Stimulated activated naive CD8-positive, alpha-beta T cell treated with anti-CD3 and anti-CD28 coated beads, Interleukin-15, amount 100 ng/mL, for 72 hours (primary cell): ENCODE measurements around the gene SCAMP2.

Experiments
- ATAC-seq: fragments of 150-1000 bp; cut with Tn5 transposase; 2 replicates; pipeline ENCODE4 v1.10.0; 2021; ENCODE audit warnings: mild to moderate bottlenecking, moderate library complexity
- DNase-seq, 2 donors: peaks; one replicate each; pipeline ENCODE4 v3.0.0; 2021 to 2022
- H3K27ac Mint-ChIP-seq, 2 donors: one replicate each; pipeline ENCODE4 v1.8.0; 2022; ENCODE audit warnings: mild to moderate bottlenecking in 2 of 2, mixed read lengths in 2 of 2, moderate library complexity in 2 of 2
- H3K27me3 Mint-ChIP-seq: one replicate; pipeline ENCODE4 v1.8.0; 2022; ENCODE audit warnings: mixed read lengths
- H3K4me1 Mint-ChIP-seq: one replicate; pipeline ENCODE4 v1.8.0; 2022; ENCODE audit warnings: mild to moderate bottlenecking, mixed read lengths
- H3K4me3 Mint-ChIP-seq, 2 donors: one replicate each; pipeline ENCODE4 v1.8.0; 2022; ENCODE audit warnings: mild to moderate bottlenecking in 2 of 2, mixed read lengths in 2 of 2, moderate library complexity in 1 of 2
- H3K9me3 Mint-ChIP-seq, 2 donors: one replicate each; pipeline ENCODE4 v1.8.0; 2022; ENCODE audit warnings: mixed read lengths in 2 of 2

Gene SCAMP2

DNA sequence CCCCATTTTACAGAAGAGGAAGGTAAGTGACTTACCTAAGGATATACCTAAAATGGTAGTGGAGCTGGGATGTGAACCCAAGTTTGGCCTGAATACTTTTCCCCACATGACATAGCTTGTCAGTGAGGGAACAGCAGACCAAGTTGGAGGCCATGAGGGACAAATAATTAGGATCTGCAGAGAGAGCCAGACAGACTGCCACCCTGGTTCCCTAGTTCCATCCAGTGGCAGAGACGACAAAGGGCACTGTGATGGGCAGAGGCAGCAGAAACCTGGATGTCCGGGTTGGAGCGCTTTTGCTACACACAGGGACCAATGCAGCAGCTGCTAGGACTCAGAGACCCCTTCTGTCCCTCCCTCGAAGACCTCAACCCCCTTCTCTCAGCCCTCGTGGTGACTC is 45.6 kb downstream of the SCAMP2 start:
- H3K27ac Mint-ChIP-seq: no peak overlapping the region
- no peaks in the 10 kb centered on the region for H3K9me3 Mint-ChIP-seq
- no peak for DNase-seq
- peaks cover 7% of the 10 kb centered on the region for H3K4me1 Mint-ChIP-seq
- no peak for ATAC-seq
- H3K27me3 Mint-ChIP-seq: peaks cover 76% of the 10 kb centered on the region
- H3K4me3 Mint-ChIP-seq: no peak overlapping the region

DNA sequence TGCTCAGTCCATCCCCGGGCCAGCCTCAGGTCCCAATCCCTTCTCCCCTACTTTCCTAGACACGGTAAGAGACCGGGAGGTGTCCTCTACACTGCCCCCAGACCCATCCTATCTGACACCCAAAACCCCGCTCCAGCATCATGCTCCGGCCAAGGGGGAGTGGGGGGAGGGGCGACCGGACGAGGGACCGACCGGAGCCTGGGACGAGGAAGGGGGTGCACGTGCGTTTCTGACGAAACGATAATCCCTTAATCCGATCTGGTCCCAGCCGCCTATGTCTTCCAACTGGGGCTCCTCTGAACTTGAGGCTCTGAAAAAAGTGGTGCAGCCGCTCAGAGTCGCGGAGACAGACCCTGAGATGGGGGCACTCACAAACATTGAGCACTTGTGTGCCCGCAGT is 46.2 kb downstream of the SCAMP2 start:
- no peak overlapping the region for H3K27ac Mint-ChIP-seq
- peaks cover 76% of the 10 kb centered on the region for H3K27me3 Mint-ChIP-seq
- no peak overlapping the region for H3K4me3 Mint-ChIP-seq
- no peaks in the 10 kb centered on the region for H3K9me3 Mint-ChIP-seq
- ATAC-seq (no peak), DNase-seq (no peak)
- peaks cover 7% of the 10 kb centered on the region for H3K4me1 Mint-ChIP-seq

DNA sequence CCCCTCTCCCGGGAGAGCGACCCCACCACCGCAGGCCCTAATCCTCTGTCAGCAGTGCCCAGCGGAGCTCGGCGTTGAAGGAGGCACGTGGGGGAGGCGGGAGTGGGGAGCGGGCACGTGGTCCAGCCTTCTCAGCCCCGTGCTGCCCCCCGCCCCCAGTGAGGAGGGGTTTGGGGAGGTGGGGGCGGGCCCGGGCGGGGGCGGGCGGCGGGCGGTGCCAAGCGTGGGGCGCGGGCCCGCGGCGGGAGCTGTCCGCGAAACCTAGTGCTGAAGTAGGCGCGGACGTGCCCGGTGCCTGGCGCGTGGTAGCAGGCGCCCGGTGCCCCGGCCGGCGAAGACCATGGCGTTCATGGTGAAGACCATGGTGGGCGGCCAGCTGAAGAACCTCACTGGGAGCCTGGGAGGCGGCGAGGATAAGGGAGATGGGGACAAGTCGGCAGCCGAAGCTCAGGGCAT is 46.8 kb downstream of the SCAMP2 start, which contains the start of gene CPLX3:
Gene CPLX3 (plus strand): TSS at position 264 of the 456 bp plus-strand sequence. CDS start 77 bp downstream, at position 341.
- no peak within 1 kb of the TSS for H3K4me3 Mint-ChIP-seq

DNA sequence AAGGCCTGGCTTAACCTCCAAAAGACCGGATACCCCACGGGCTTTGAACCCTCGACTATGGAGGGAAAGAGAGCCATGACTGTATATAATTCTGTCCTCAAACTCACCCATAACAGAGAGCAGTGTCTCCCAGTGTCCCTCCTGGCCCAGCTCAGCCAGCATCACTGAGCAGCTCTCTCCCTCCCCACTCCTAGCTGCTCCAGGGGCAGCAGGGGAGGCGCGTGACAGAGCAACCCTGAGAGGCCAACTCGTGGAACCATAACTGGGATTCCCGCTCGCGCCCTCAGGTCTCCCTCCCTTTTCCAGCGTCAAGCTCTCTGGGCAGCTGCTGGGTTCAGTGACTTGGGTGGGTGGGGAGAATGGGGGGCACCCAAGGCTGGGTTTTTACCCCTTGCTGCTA is 47.3 kb downstream of the SCAMP2 start:
- H3K27me3 Mint-ChIP-seq: peaks cover 73% of the 10 kb centered on the region
- H3K27ac Mint-ChIP-seq: no peak overlapping the region
- H3K4me1 Mint-ChIP-seq: peaks cover 7% of the 10 kb centered on the region
- H3K4me3 Mint-ChIP-seq: no peak overlapping the region
- ATAC-seq (no peak), DNase-seq (no peak)
- no peaks in the 10 kb centered on the region for H3K9me3 Mint-ChIP-seq

More for the DNA sequence above, 46.8 kb downstream of the SCAMP2 start, which contains the start of gene CPLX3:
- H3K27ac Mint-ChIP-seq: no peak within 1 kb of the TSS
- no peaks in the 10 kb centered on the region for H3K9me3 Mint-ChIP-seq
- H3K4me1 Mint-ChIP-seq: peaks cover 7% of the 10 kb centered on the region
- peaks cover 76% of the 10 kb centered on the region for H3K27me3 Mint-ChIP-seq
- ATAC-seq: peak; percentile 50
- peak in 1 of 2 donors; percentile 29 for DNase-seq

DNA sequence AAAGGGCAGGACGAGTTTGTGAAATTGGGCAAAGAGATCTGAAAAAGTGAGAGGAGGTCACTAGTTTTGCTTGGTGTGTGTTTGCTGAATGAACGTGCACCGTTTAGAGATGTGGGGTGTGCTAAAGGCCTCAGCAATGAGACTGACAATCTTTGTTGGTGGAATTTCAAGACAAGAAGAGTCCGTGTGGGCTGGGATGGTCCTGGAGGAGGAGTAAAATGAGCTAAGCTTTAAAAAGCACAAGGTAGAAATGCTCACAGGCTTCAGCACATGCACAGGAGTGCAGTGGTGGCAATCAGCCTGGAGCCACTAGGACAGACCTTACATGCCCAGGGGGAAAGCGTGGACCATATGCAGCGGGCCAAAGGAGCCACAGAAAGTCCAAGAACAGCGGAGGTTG is 48.2 kb downstream of the SCAMP2 start:
- ATAC-seq (no peak), DNase-seq (no peak)
- Mint-ChIP-seq H3K27ac (no peak overlapping the region), H3K4me3 (no peak overlapping the region), H3K4me1 (peaks cover 7% of the 10 kb centered on the region), H3K9me3 (no peaks in the 10 kb centered on the region), H3K27me3 (peaks cover 64% of the 10 kb centered on the region)

DNA sequence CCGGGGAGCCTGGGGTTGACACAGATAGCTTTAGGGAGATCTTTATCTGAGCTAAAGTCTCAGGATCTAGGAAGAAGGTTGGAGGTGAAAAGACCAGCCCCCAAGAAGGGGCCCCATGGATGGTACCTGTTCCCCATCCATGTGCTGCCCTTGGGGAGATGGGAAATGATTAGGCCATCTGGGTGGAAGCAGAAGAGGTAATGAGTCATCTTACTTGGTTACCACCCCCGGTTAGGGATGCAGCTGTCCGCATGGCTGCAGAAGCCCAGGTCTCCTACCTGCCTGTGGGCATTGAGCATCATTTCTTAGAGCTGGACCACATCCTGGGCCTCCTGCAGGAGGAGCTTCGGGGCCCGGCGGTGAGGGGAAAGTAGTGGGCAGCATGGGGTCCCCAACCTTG is 49.8 kb downstream of the SCAMP2 start:
- ATAC-seq: no peak
- H3K9me3 Mint-ChIP-seq: no peaks in the 10 kb centered on the region
- no peak for DNase-seq
- no peak overlapping the region for H3K27ac Mint-ChIP-seq
- H3K4me3 Mint-ChIP-seq: no peak overlapping the region
- H3K27me3 Mint-ChIP-seq: peaks cover 57% of the 10 kb centered on the region
- H3K4me1 Mint-ChIP-seq: peaks cover 19% of the 10 kb centered on the region

DNA sequence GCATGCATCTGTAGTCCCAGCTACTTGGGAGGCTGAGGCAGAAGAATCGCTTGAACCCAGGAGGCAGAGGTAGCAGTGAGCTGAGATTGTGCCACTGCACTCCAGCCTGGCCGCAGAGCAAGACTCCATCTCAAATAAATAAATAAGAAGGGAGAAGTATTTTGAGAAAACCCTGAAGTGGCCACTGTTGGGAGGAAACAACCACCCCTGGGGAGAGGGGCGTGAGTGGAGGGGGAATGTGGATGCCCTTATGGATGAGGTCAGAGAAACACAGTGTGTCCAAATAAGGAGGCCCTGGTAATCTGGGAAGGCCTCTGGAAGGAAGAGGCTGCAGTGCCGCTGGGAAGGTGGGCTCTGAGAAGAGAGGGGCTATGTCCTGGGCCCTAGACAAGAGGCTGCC is 50.9 kb downstream of the SCAMP2 start:
- Mint-ChIP-seq H3K27me3 (peaks cover 51% of the 10 kb centered on the region), H3K4me1 (peaks cover 25% of the 10 kb centered on the region), H3K9me3 (no peaks in the 10 kb centered on the region), H3K4me3 (no peak overlapping the region), H3K27ac (no peak overlapping the region)
- DNase-seq: no peak
- no peak for ATAC-seq

DNA sequence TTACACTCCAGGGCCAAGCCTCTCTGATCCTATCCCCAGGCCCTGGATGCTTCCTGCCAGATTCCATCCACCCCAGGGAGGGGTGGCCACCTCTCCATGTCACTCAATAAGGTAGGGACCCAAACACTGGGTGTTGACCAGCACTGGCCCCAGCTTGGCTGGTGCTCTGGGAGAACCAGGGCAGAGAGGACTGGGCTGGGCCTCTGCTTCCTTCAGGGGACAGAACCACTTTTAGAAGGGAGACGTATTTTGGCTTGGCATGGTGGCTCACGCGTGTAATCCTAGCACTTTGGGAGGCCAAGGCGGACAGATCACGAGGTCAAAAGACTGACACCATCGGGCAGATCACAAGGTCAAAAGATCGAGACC is 51.4 kb downstream of the SCAMP2 start:
- H3K27ac Mint-ChIP-seq: no peak overlapping the region
- no peak overlapping the region for H3K4me3 Mint-ChIP-seq

DNA sequence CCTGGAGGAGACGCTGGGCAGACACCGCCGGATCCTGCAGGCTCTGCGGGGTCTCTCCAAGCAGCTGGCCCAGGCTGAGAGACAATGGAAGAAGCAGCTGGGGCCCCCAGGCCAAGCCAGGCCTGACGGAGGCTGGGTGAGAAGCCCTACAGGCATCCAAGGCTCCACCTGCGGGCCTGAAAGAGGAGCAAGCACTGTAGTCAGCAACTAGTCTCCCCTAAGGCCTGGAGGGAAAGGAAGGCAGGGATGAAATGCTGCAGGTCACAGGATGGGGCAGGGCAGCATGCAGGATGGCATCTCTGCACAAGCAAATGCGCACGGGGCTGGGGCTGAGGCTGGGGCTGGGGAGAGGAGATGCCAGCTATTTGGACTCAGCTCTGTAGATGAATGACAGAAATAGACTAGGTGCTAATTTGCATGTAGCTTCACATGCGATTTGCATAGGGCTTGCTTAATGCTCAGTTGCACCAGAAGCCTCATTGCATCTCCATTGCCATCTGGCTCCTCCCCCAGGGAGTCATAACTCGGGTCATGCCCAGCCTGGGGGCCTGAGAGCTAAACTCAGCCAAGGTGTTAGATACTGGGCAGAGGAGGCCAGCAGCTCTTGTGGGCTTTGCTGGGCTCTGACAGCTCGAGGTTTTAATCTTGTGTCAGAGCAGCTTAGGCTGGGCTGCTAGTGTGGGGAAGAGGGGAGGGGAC is 51.9 kb downstream of the SCAMP2 start:
- no peak for DNase-seq
- no peak for ATAC-seq
- Mint-ChIP-seq H3K27me3 (peaks cover 45% of the 10 kb centered on the region), H3K4me1 (peaks cover 18% of the 10 kb centered on the region), H3K9me3 (no peaks in the 10 kb centered on the region), H3K27ac (no peak overlapping the region), H3K4me3 (no peak overlapping the region)

More for the DNA sequence above, 51.4 kb downstream of the SCAMP2 start:
- ATAC-seq (no peak), DNase-seq (no peak)
- Mint-ChIP-seq H3K27me3 (peaks cover 50% of the 10 kb centered on the region), H3K4me1 (peaks cover 22% of the 10 kb centered on the region), H3K9me3 (no peaks in the 10 kb centered on the region)

DNA sequence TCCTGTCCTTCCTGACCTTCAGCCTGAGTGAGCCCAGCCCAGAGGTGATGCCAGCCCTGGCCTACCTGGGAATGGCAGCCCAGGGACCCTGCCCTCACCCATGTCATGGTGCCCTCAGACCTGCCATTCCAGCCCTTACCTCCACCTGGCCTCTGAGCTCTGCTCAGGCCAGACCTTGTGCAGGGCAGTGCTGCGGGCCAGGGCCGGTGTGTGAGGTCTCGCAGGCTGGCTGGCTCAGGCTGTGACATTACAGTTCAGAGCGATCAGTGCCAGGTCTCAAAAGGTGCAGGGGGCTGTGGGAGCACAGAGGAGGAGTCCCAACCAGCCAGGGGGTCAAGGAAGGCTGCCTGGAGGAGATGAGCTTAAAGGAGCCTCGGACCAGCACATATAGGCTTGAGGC is 53.1 kb downstream of the SCAMP2 start:
- Mint-ChIP-seq H3K27me3 (peaks cover 33% of the 10 kb centered on the region), H3K4me1 (peaks cover 18% of the 10 kb centered on the region), H3K9me3 (no peaks in the 10 kb centered on the region), H3K27ac (no peak overlapping the region), H3K4me3 (no peak overlapping the region)
- no peak for ATAC-seq
- no peak for DNase-seq

DNA sequence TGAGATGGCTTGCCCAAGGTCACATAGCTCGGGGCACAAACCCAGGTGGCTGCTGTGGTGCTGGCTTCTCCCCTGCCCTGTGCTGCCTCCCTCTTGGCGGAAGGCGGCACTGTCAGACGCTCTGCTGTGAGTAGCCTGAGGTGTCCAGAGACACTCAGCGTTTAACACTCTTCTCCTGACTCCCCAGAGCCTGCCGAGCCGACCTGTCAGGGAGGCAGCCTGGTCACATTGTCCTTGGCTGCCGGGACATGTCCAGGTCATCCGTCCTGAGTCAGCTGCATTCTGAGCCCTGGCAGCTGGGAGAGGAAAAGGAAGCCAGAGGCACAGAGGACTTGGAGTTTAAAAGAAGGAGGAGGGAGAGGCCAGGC is 55.8 kb downstream of the SCAMP2 start:
- H3K9me3 Mint-ChIP-seq: no peaks in the 10 kb centered on the region
- peaks cover 9% of the 10 kb centered on the region for H3K27me3 Mint-ChIP-seq
- ATAC-seq: no peak
- no peak overlapping the region for H3K4me3 Mint-ChIP-seq
- no peak for DNase-seq
- H3K27ac Mint-ChIP-seq: no peak overlapping the region
- H3K4me1 Mint-ChIP-seq: peaks cover 18% of the 10 kb centered on the region

DNA sequence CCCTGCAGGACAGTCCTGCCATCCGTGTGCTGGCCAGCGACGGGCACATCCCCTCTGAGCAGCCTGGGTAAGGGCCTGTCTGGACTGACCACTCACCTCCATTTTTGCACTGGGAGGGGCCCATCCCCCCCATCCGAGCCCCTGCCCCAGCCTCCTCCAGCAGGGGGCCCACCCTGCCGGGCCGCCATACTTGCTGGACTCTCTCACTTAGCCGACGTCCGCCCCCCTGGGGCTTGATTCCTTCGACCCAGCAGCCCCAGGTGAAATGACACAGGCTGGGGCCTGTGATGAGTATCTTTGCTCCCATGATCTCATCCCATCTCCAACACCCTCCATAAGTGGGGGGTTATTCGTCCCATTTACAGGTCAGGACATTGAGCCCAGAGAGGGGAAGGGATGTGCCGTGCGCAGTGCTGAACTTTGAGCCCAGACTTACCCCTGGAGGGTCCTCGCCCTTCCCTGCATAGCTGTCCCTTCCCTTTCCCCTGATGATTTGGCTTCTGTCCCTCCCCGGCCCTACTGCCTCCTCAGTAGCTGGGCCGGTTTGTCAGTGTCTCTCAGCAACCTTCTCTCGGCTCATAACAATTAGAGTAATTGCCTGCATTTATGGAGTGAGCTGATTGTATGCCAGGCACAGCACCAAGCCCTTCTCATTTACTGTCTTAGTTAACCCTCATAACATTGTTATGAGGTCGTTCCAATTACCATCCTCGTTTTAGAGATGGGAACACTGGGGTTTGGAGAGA is 56.4 kb downstream of the SCAMP2 start:
- Mint-ChIP-seq H3K4me1 (peaks cover 18% of the 10 kb centered on the region), H3K27me3 (peaks cover 9% of the 10 kb centered on the region), H3K9me3 (no peaks in the 10 kb centered on the region), H3K27ac (peak overlapping the region in 1 of 2 donors; percentile 95), H3K4me3 (no peak overlapping the region)
- ATAC-seq (no peak), DNase-seq (no peak)

DNA sequence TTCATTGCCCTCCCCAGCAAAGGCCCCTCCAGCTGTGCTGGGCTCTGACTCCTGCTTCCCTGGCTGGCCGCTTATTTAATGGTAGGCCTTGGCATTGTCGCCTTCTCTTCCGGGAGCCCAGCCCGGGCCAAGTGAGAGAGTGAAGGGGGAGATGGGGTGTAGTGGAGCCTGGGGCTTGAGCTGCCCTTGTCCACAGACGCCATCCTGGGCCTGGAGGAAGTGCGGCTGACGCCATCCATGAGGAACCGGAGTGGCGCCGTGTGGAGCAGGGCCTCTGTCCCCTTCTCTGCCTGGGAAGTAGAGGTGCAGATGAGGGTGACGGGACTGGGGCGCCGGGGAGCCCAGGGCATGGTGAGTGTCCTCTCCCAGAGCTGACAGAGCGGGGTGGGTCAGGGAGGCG is 57.2 kb downstream of the SCAMP2 start:
- no peak for ATAC-seq
- peak overlapping the region in 1 of 2 donors; percentile 42 for H3K27ac Mint-ChIP-seq
- peaks cover 18% of the 10 kb centered on the region for H3K4me1 Mint-ChIP-seq
- peaks cover 9% of the 10 kb centered on the region for H3K27me3 Mint-ChIP-seq
- H3K9me3 Mint-ChIP-seq: no peaks in the 10 kb centered on the region
- DNase-seq: no peak
- H3K4me3 Mint-ChIP-seq: no peak overlapping the region

DNA sequence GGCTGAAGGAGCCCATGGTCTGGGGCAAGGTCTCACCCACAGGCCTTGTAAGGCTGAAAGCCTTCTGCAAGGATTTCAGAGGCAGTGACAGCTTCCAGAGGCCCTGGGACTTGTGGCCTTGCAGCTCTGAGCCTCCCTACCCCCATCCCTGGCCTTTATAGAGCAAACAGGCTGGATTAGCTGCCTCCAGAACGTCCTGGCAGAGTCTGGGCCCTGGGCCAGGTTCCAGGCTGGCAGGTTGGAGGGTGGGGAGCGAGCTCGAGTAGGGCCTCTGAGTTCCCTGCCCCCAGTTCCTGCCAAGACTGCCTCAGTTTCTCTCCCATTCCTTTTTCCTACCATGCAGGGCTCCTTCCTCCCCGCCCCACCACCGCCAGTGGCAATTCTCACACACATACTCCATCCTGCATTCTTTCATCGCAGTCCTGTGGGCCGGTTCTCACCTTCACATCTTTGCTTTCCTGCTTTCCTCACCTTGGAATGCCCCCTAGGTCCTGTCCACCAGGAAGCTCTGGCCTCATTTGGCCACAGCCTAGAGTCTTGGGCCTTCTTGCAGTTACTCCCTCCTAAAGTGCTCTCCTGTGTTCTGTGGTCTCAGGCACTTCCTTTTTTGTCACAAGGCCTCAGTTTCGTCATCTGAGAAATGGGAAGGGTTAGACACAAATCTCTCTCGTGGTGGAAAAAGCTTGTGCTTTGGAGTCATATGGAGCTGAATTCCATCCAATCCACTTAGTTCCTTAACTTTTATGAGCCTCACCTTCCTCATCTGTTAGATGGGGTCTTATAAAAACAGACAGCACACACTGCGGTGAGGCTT is 57.8 kb downstream of the SCAMP2 start:
- no peak for ATAC-seq
- H3K27me3 Mint-ChIP-seq: peaks cover 9% of the 10 kb centered on the region
- no peak for DNase-seq
- H3K4me1 Mint-ChIP-seq: peaks cover 18% of the 10 kb centered on the region
- H3K27ac Mint-ChIP-seq: peak overlapping the region; percentile 0 to 43
- H3K4me3 Mint-ChIP-seq: no peak overlapping the region
- H3K9me3 Mint-ChIP-seq: no peaks in the 10 kb centered on the region

DNA sequence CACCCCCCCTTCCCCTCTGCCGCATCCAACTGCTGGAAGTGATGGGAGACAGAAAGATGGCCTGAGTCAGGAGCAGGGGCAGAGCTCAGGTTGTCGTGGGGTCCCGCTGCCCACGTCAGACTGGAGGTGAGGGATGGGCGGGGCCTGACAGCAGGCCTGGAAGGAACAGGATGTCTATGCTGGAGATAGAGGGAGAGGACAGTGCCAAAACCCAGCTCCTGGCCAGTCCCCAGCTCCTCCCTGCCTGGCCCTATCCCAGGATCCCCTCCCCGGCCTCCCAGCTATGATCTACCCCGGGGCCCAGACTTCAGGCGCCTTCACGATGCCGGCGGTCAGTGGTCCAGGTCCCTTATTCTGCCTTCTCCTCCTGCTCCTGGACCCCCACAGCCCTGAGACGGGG is 60.6 kb downstream of the SCAMP2 start, which contains the start of gene LMAN1L:
Gene LMAN1L (plus strand): TSS at position 303 of the 400 bp plus-strand sequence. CDS start 20 bp downstream, at position 323.
- no peak for DNase-seq
- peak within 1 kb of the TSS; percentile 40 to 74 for H3K27ac Mint-ChIP-seq

More for the DNA sequence above, 60.6 kb downstream of the SCAMP2 start, which contains the start of gene LMAN1L:
- Mint-ChIP-seq H3K4me1 (peaks cover 19% of the 10 kb centered on the region), H3K27me3 (peaks cover 6% of the 10 kb centered on the region), H3K9me3 (no peaks in the 10 kb centered on the region), H3K4me3 (no peak within 1 kb of the TSS)
- no peak for ATAC-seq
